ENCODE measurements around the gene FICD. TPM values are rescaled to one million over a fixed set of nuclear protein-coding genes. Genes with fewer than 3 reads are reported as not detected.
A peak's percentile ranks its signal among the peaks of the same experiment; 100 is the strongest.

FICD gene
- total and polyA plus RNA-seq, 2 experiments from 2014 or later = 3.5 to 3.6 TPM

- Histone ChIP-seq H3K36me3 (peaks cover 32% of the 10 kb centered on the region), H3K27ac (peak within 1 kb of the TSS; percentile 93), H3K9me3 (ENCODE audit: low read depth) (no peaks in the 10 kb centered on the region), H3K4me3 (peak within 1 kb of the TSS; percentile 92), H3K27me3 (no peaks in the 10 kb centered on the region), H3K4me1 (ENCODE audit: low read depth) (no peaks in the 10 kb centered on the region)
- peak; percentile 98 to 99 for DNase-seq (ENCODE audit: low read depth in 1 of 2, low spot score in 1 of 2)
- TF ChIP-seq CTCF (IDR thresholded peaks at IDR 0.05; ENCODE audit: low read depth, low read length) = no peak
These were observed 47.5 kb downstream of the FICD start, which contains the start of gene ISCU for GRCh38 chr12:108562348-108563135. TSS of gene ISCU (plus strand) at chr12:108562596. CDS start at chr12:108562623, 27 bp downstream.

GRCh38 chr12:108563136-108563803, 48.2 kb downstream of the FICD start:
- Histone ChIP-seq H3K36me3 (peaks cover 38% of the 10 kb centered on the region), H3K27me3 (no peaks in the 10 kb centered on the region), H3K27ac (peak overlapping the region; percentile 93), H3K9me3 (ENCODE audit: low read depth) (no peaks in the 10 kb centered on the region), H3K4me3 (peak overlapping the region; percentile 92), H3K4me1 (ENCODE audit: low read depth) (no peaks in the 10 kb centered on the region)
- peak; percentile 82 to 90 for DNase-seq (ENCODE audit: low read depth in 1 of 2, low spot score in 1 of 2)
- TF ChIP-seq CTCF (IDR thresholded peaks at IDR 0.05; ENCODE audit: low read depth, low read length) = peak; percentile 88

GRCh38 chr12:108563804-108564151, 48.7 kb downstream of the FICD start:
- DNase-seq (ENCODE audit: low read depth in 1 of 2, low spot score in 1 of 2) = no peak
- TF ChIP-seq CTCF (IDR thresholded peaks at IDR 0.05; ENCODE audit: low read depth, low read length) = no peak
- no peaks in the 10 kb centered on the region for H3K9me3 ChIP-seq (ENCODE audit: low read depth)
- H3K4me3 ChIP-seq = peak overlapping the region; percentile 92
- no peaks in the 10 kb centered on the region for H3K4me1 ChIP-seq (ENCODE audit: low read depth)
- H3K27ac ChIP-seq = peak overlapping the region; percentile 93
- peaks cover 43% of the 10 kb centered on the region for H3K36me3 ChIP-seq
- no peaks in the 10 kb centered on the region for H3K27me3 ChIP-seq

GRCh38 chr12:108564724-108565123, 49.6 kb downstream of the FICD start:
- Histone ChIP-seq H3K36me3 (peaks cover 52% of the 10 kb centered on the region), H3K27me3 (no peaks in the 10 kb centered on the region), H3K27ac (no peak overlapping the region), H3K9me3 (ENCODE audit: low read depth) (no peaks in the 10 kb centered on the region), H3K4me3 (no peak overlapping the region), H3K4me1 (ENCODE audit: low read depth) (no peaks in the 10 kb centered on the region)
- no peak for DNase-seq (ENCODE audit: low read depth in 1 of 2, low spot score in 1 of 2)
- TF ChIP-seq CTCF (IDR thresholded peaks at IDR 0.05; ENCODE audit: low read depth, low read length) = no peak

- DNase-seq (ENCODE audit: low read depth in 1 of 2, low spot score in 1 of 2) = no peak
- Histone ChIP-seq H3K4me1 (ENCODE audit: low read depth) (no peaks in the 10 kb centered on the region), H3K4me3 (no peak overlapping the region), H3K27ac (no peak overlapping the region), H3K9me3 (ENCODE audit: low read depth) (no peaks in the 10 kb centered on the region), H3K27me3 (no peaks in the 10 kb centered on the region), H3K36me3 (peaks cover 53% of the 10 kb centered on the region)
- TF ChIP-seq CTCF (IDR thresholded peaks at IDR 0.05; ENCODE audit: low read depth, low read length) = no peak
These were observed 50.1 kb downstream of the FICD start for GRCh38 chr12:108565146-108565545.
